Testis (tissue), 5 donors: ENCODE results near the gene KIF11. TPM values are rescaled to one million over a fixed set of nuclear protein-coding genes. Genes with fewer than 3 reads are reported as not detected.

ENCODE experiments used
- DNase-seq: peaks from one replicate; pipeline ENCODE4 v3.0.0-alpha.2; 2019
- H3K27ac ChIP-seq, 2 donors: fragments of 200-600 bp; sonication (generic); one replicate each; pipeline ENCODE4 v1.5.1; 2019
- H3K27me3 ChIP-seq: fragments of 200-600 bp; sonication (generic); one replicate; pipeline ENCODE4 v1.5.1; 2019
- H3K36me3 ChIP-seq: fragments of 200-600 bp; sonication (generic); one replicate; pipeline ENCODE4 v1.5.1; 2017; ENCODE audit warnings: low read depth; ENCODE audit errors: missing control alignments
- H3K4me1 ChIP-seq: fragments of 200-600 bp; sonication (generic); one replicate; pipeline ENCODE4 v1.5.1; 2019
- H3K4me3 ChIP-seq, 2 donors: fragments of 200-600 bp; sonication (generic); one replicate each; pipeline ENCODE4 v1.5.1; 2017 to 2019
- H3K9me3 ChIP-seq: fragments of 200-600 bp; sonication (generic); one replicate; pipeline ENCODE4 v1.5.1; 2017
- POLR2A ChIP-seq: fragments of 450-650 bp; IDR thresholded peaks from one replicate; pipeline ENCODE4 v1.6.1; 2017; ENCODE audit warnings: antibody characterized with exemption, mild to moderate bottlenecking, moderate library complexity
- WGBS, 2 donors: methylation state at CpG; one replicate each; pipeline ENCODE4 v1.1.5; 2018; 5-methylcytosine and 5-hydroxymethylcytosine counted together
- intact Hi-C: fragments of 100-400 bp; cut with DNase I; formaldehyde crosslinking; loops from one replicate; pipeline ENCODE4 v1.15.1; 2023; ENCODE audit warnings: low total_unique reads
- long read RNA-seq, 2 donors: transcript quantifications; one replicate each; lab custom pipeline, GENCODE V29; 2026
- polyA plus RNA-seq: library from polyadenylated mRNA; stranded (reverse); fragments of 350-450 nt; fragmentation: Illumina TruSeq; extraction: RNeasy Lipid Tissue Mini Kit (QIAGEN cat#74804); gene quantifications from one replicate; pipeline ENCODE4 v1.2.3, GENCODE V29; 2014; ENCODE audit warnings: low read depth, low replicate concordance; ENCODE audit not compliant: insufficient read depth
- total RNA-seq, 2 donors: library from RNA; depleted of rRNA; stranded (reverse); fragments of >200 nt; gene quantifications; one replicate each; pipeline ENCODE4 v1.2.3, GENCODE V29; 2016
- TF ChIP-seq, protein P1 (sequence below), 3 experiments: fragments of 450-650 bp in 2 of 3; fragments of 200-600 bp in 1 of 3; sonication (generic) in 1 of 3; IDR thresholded peaks; one replicate each; pipeline ENCODE4 v1.5.1; 2016 to 2019; ENCODE audit warnings: antibody characterized with exemption in 3 of 3, mild to moderate bottlenecking in 2 of 3, moderate library complexity in 1 of 3

Gene KIF11
- total RNA-seq (10 to 100 TPM; 11.5 to 14.6 TPM), polyA plus RNA-seq (13.6 TPM)
- long read RNA-seq, donor 1, full-length matches to known transcripts, result 3 of 12 reads
- long read RNA-seq, donor 1, partial matches to known transcripts, result 9 of 12 reads
- long read RNA-seq, donor 1, other reads (novel, unspliced or antisense), result 0 of 12 reads
- long read RNA-seq, donor 2, full-length matches to known transcripts, result 2 of 2 reads
- long read RNA-seq, donor 2, partial matches to known transcripts, result 0 of 2 reads
- long read RNA-seq, donor 2, other reads (novel, unspliced or antisense), result 0 of 2 reads

DNA sequence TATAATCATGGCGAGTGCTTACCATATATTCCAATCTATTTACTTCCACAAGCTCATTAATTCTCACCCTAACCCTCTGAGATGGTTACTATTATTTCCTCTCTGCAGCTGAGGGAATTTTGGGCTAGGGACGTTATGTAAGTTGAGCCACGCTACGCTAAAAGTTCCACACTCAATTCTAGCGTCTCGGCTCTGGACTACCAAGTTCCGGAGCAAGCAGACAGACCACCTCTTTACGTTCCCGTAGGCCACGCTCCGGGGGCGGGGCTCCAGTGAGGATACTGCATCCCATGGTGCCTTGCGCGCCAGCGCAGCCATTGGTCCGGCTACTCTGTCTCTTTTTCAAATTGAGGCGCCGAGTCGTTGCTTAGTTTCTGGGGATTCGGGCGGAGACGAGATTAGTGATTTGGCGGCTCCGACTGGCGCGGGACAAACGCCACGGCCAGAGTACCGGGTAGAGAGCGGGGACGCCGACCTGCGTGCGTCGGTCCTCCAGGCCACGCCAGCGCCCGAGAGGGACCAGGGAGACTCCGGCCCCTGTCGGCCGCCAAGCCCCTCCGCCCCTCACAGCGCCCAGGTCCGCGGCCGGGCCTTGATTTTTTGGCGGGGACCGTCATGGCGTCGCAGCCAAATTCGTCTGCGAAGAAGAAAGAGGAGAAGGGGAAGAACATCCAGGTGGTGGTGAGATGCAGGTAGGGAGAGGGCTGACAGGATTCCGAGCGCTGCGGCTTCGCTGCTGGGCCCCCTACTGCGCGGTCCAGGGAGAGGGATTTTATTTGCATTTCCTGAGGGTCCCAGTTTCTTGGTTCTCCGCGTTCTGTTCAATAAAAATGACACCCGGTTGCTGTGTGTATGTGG, at the start of gene KIF11:
KIF11 (plus strand) TSS at position 370 of the 858 bp plus-strand sequence; CDS start at position 616, 246 bp downstream.
- Histone ChIP-seq H3K4me1 (no peaks in the 10 kb centered on the region), H3K27me3 (no peaks in the 10 kb centered on the region), H3K4me3 (peak within 1 kb of the TSS; percentile 69 to 75), H3K27ac (peak within 1 kb of the TSS; percentile 86 to 98), H3K36me3 (no peaks in the 10 kb centered on the region), H3K9me3 (no peaks in the 10 kb centered on the region)
- intact Hi-C loops, result no loop called here
- 0 to 1% methylated on average over 40 to 61 of the region's 61 CpGs for WGBS, 2 donors
- DNase-seq, result peak; percentile 99
- peak; percentile 79 for TF ChIP-seq POLR2A
- TF ChIP-seq, protein P1, sequence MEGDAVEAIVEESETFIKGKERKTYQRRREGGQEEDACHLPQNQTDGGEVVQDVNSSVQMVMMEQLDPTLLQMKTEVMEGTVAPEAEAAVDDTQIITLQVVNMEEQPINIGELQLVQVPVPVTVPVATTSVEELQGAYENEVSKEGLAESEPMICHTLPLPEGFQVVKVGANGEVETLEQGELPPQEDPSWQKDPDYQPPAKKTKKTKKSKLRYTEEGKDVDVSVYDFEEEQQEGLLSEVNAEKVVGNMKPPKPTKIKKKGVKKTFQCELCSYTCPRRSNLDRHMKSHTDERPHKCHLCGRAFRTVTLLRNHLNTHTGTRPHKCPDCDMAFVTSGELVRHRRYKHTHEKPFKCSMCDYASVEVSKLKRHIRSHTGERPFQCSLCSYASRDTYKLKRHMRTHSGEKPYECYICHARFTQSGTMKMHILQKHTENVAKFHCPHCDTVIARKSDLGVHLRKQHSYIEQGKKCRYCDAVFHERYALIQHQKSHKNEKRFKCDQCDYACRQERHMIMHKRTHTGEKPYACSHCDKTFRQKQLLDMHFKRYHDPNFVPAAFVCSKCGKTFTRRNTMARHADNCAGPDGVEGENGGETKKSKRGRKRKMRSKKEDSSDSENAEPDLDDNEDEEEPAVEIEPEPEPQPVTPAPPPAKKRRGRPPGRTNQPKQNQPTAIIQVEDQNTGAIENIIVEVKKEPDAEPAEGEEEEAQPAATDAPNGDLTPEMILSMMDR (IDR thresholded peaks at IDR 0.05), result no peak

GRCh38 chr10:92544296-92544695, 48.6 kb upstream of the KIF11 start:
- H3K36me3 ChIP-seq, result no peaks in the 10 kb centered on the region
- no peak for DNase-seq
- no peak overlapping the region for H3K27ac ChIP-seq
- intact Hi-C loops, result no loop called here
- no peak overlapping the region for H3K4me3 ChIP-seq
- TF ChIP-seq POLR2A, result no peak
- TF ChIP-seq, protein P1 (IDR thresholded peaks at IDR 0.05), result no peak
- 50 to 55% methylated on average over 3 of the region's 3 CpGs for WGBS, 2 donors
- H3K9me3 ChIP-seq, result no peaks in the 10 kb centered on the region
- H3K4me1 ChIP-seq, result no peaks in the 10 kb centered on the region
- no peaks in the 10 kb centered on the region for H3K27me3 ChIP-seq

DNA sequence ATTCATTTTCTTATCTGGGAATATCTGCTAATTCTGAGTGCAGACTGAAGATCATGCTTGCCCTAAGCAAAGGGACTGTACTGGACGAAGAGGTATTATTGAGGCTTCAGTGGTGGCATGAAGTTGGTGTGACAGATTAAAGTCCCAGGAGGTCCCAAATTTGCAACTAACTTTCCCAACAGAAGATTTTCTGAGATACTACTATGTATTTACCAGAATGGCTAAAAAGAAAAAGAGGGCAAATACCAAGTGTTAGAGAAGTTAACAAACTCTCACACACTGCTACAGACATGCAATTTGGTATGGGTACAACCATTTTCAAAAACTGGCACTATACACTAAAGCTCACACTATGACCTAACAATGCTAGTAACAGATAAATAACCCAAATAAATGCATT, 47.4 kb upstream of the KIF11 start:
- WGBS, 2 donors, result 96% methylated on average over 1 of the region's 1 CpG
- no peaks in the 10 kb centered on the region for H3K27me3 ChIP-seq
- no peak for DNase-seq
- H3K9me3 ChIP-seq, result no peaks in the 10 kb centered on the region
- intact Hi-C loops, result no loop called here
- no peak overlapping the region for H3K4me3 ChIP-seq
- no peaks in the 10 kb centered on the region for H3K36me3 ChIP-seq
- TF ChIP-seq POLR2A, result no peak
- TF ChIP-seq, protein P1 (IDR thresholded peaks at IDR 0.05), result no peak
- no peaks in the 10 kb centered on the region for H3K4me1 ChIP-seq
- H3K27ac ChIP-seq, result no peak overlapping the region

- Histone ChIP-seq H3K27me3 (no peaks in the 10 kb centered on the region), H3K9me3 (no peaks in the 10 kb centered on the region), H3K4me3 (no peak overlapping the region), H3K4me1 (no peaks in the 10 kb centered on the region), H3K36me3 (no peaks in the 10 kb centered on the region), H3K27ac (no peak overlapping the region)
- TF ChIP-seq POLR2A, result no peak
- TF ChIP-seq, protein P1 (IDR thresholded peaks at IDR 0.05), result no peak
- no peak for DNase-seq
- 96 to 100% methylated on average over 4 of the region's 4 CpGs for WGBS, 2 donors
- intact Hi-C loops, result no loop called here
Measured at GRCh38 chr10:92547676-92548075, 45.3 kb upstream of the KIF11 start.
